ENCODE measurements around the gene C10orf95.

DNA sequence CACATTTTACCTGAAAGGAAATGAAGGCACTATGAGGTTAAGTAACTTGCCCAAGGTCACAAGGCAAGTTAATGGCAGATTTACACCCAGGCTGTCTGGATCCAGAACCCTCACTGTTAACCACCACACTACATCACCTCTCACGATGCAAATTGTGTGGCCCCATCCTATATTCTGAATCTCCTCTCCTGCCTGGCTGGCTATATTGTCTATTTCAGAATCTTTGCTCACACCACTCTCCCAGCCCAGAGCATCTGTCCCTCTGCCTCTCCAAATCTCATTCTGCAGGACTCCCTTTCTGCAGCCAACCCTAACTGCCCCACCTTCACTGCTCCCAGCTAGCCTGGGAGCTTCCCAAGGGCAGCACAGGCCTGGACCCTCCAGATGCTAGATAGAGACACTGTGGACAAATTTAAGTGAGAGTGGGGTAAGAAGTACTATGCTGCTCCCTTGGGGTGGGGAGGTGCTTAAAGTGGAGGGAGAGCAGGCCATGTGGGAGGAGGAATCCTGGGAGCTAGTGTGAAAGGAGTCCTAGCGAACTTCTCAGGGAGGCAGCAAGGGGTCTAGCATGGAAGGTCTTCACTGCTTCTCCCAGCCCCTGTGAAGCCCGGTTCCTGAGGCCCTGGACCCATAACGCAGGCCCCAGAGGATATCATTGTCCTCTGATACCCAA lies 19.8 kb downstream of the C10orf95 start:
- TF ChIP-seq, protein P1, sequence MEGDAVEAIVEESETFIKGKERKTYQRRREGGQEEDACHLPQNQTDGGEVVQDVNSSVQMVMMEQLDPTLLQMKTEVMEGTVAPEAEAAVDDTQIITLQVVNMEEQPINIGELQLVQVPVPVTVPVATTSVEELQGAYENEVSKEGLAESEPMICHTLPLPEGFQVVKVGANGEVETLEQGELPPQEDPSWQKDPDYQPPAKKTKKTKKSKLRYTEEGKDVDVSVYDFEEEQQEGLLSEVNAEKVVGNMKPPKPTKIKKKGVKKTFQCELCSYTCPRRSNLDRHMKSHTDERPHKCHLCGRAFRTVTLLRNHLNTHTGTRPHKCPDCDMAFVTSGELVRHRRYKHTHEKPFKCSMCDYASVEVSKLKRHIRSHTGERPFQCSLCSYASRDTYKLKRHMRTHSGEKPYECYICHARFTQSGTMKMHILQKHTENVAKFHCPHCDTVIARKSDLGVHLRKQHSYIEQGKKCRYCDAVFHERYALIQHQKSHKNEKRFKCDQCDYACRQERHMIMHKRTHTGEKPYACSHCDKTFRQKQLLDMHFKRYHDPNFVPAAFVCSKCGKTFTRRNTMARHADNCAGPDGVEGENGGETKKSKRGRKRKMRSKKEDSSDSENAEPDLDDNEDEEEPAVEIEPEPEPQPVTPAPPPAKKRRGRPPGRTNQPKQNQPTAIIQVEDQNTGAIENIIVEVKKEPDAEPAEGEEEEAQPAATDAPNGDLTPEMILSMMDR (IDR thresholded peaks at IDR 0.05): no peak
- TF ChIP-seq POLR2AphosphoS5 (IDR thresholded peaks at IDR 0.05) (no peak), EP300 (IDR thresholded peaks at IDR 0.05) (no peak)
